IMR-90 (cell line): ENCODE data around the gene SERPINB3.
"Not testable (repeated sequence)": the region's sequence is repeated elsewhere in the genome, so short reads cannot be mapped to it uniquely, and the experiment has no call there.

Experiments
- CTCF ChIP-seq: conservative IDR thresholded peaks from 2 replicates; pipeline ENCODE4 v1.5.1; 2012; ENCODE audit warnings: mild to moderate bottlenecking, low read depth, low read length, improper control_type of control experiment
- POLR2A ChIP-seq: IDR thresholded peaks from 2 replicates; pipeline ENCODE4 v1.6.1; 2012; ENCODE audit warnings: mild to moderate bottlenecking, low read depth, low read length

GRCh38 chr18:63644694-63645093, 17.0 kb downstream of the SERPINB3 start:
- not testable (repeated sequence) for TF ChIP-seq CTCF, POLR2A
